ENCODE data around the gene F11R. TPM values are rescaled to one million over a fixed set of nuclear protein-coding genes. Genes with fewer than 3 reads are reported as not detected.
"Not testable (repeated sequence)": the region's sequence is repeated elsewhere in the genome, so short reads cannot be mapped to it uniquely, and the experiment has no call there.

F11R gene
- polyA plus RNA-seq, 3 donors = 18.3 to 33.9 (median 26.2) TPM

- not testable (repeated sequence) for H3K27ac ChIP-seq (ENCODE audit: low read depth, low read length)
- 67 to 78% (median 67%) methylated on average over 15 of the region's 15 CpGs for WGBS, 3 donors
Measured at GRCh38 chr1:161019111-161019660, 1.8 kb downstream of the F11R start.

GRCh38 chr1:161018631-161018930, 2.4 kb downstream of the F11R start:
- 58 to 85% (median 78%) methylated on average over 1 of the region's 1 CpG for WGBS, 3 donors
- no peak overlapping the region for H3K27ac ChIP-seq (ENCODE audit: low read depth, low read length)

GRCh38 chr1:161017756-161018630, 3.0 kb downstream of the F11R start:
- WGBS, 3 donors = 66 to 87% (median 83%) methylated on average over 5 of the region's 5 CpGs
- no peak overlapping the region for H3K27ac ChIP-seq (ENCODE audit: low read depth, low read length)

DNA sequence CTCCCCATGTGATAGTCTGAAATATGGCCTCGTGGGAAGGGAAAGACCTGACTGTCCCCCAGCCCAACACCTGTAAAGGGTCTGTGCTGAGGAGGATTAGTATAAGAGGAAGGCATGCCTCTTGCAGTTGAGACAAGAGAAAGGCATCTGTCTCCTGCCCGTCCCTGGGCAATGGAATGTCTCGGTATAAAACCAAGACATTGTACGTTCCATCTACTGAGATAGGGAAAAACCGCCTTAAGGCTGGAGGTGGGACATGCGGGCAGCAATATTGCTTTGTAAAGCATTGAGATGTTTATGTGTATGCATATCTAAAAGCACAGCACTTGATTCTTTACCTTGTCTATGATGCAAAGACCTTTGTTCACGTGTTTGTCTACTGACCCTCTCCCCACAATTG, 3.8 kb downstream of the F11R start:
- WGBS, 3 donors = 71 to 80% (median 80%) methylated on average over 6 to 7 of the region's 7 CpGs
- not testable (repeated sequence) for H3K27ac ChIP-seq (ENCODE audit: low read depth, low read length)

GRCh38 chr1:161016683-161017082, 4.3 kb downstream of the F11R start:
- WGBS, 3 donors = 25 to 42% (median 34%) methylated on average over 1 of the region's 1 CpG
- H3K27ac ChIP-seq (ENCODE audit: low read depth, low read length) = not testable (repeated sequence)

DNA sequence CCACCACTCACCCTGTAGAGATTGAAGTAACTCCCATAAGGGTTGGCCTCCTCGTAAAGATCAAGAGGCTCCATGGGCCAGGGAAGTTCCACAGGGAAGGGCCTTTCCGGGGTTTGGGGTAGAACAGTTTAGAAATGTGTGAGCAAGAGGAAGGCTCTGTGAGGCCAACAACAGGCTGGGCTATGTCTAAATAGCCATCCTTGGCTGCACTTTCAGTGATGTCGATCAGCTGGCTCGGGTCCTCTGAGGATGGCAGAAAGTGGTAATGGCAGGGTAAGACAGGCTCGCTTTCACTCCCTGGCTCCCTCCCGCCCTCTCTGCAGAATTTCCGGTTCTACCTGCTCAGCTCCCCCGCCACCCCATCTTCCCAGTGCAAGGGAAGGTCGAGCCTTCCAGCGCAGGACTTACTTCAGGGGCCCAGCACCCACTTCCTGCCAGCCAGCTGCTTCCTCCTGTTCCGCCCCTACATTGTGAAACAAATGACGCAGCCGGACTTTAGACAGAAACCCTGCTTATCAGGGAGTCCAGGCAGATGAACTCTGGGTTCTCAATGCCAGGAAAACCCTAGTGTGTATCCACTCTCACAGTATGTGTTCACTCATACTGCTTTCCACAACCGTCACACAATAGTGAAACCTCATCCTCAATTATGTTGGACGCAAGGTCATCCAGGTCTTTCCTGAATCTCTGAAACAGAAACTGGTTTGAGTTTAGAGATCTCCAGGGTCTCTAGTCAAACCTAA, 7.3 kb downstream of the F11R start:
- H3K27ac ChIP-seq (ENCODE audit: low read depth, low read length) = no peak overlapping the region

GRCh38 chr1:161013131-161013487, 7.8 kb downstream of the F11R start:
- no peak overlapping the region for H3K27ac ChIP-seq (ENCODE audit: low read depth, low read length)

More for the DNA sequence above, 7.3 kb downstream of the F11R start:
- WGBS, 3 donors = 16 to 19% (median 16%) methylated on average over 15 of the region's 15 CpGs

GRCh38 chr1:161012420-161012819, 8.5 kb downstream of the F11R start:
- WGBS, 3 donors = 82 to 95% (median 91%) methylated on average over 3 of the region's 3 CpGs
- H3K27ac ChIP-seq (ENCODE audit: low read depth, low read length) = no peak overlapping the region

- WGBS, 3 donors = 82 to 91% (median 87%) methylated on average over 7 of the region's 7 CpGs
- no peak overlapping the region for H3K27ac ChIP-seq (ENCODE audit: low read depth, low read length)
Measured at GRCh38 chr1:161009602-161010211, 11.2 kb downstream of the F11R start.

DNA sequence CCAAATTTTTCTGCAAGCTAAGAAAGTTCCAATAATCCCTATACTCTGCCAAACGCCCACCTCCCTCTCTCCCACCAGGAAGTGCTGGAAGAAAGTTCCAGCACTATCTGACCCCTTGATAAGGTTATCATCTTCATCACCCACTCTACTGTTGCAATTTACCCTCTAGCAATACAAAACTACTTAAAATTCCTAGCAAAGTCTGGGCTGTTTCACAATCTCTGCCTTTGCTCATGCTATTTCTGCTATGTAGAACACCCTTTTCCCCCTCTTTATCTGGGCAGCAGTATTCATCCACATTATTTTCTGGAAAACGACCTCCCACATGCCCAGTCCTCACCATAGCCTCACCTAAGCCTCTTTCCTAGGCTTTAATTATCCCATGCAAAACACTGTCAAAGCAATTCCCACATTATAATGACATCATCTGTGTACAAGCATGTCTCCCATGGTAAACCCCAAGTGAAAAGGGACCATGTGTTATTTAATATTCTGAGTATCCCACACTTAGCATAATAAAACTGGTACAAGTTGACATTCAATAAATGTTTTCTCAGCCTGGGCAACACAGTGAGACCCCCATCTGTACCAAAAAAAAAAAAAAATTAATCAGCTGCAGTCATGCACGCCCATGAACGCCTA, 12.0 kb downstream of the F11R start:
- H3K27ac ChIP-seq (ENCODE audit: low read depth, low read length) = no peak overlapping the region
- 65 to 78% (median 76%) methylated on average over 4 of the region's 4 CpGs for WGBS, 3 donors

DNA sequence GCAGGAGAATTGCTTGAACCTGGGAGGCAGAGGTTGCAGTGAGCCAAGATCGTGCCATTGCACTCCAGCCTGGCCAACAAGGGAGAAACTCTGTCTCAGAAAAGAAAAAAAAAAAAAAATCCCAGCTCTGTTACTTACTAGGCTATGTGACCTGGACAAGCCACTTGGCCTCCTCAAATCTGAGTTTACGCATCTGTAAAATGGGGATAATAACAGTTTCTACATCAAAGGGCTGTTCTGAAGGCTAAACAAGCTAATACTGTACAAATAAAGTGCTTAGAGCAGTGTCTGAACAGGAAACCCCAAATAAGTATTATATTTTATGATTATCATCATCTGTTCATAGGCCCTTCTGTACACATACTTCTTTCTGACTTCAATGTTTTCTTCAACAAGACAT, 13.6 kb downstream of the F11R start:
- WGBS, 3 donors = 96 to 100% (median 100%) methylated on average over 2 of the region's 2 CpGs
- H3K27ac ChIP-seq (ENCODE audit: low read depth, low read length) = no peak overlapping the region

GRCh38 chr1:161006563-161006962, 14.4 kb downstream of the F11R start:
- WGBS, 3 donors = 86 to 95% (median 93%) methylated on average over 8 of the region's 8 CpGs
- H3K27ac ChIP-seq (ENCODE audit: low read depth, low read length) = no peak overlapping the region

- no peak overlapping the region for H3K27ac ChIP-seq (ENCODE audit: low read depth, low read length)
- 61 to 74% (median 65%) methylated on average over 5 of the region's 5 CpGs for WGBS, 3 donors
Measured at GRCh38 chr1:161001525-161001924, 19.4 kb downstream of the F11R start.

GRCh38 chr1:161000736-161001480, 20.0 kb downstream of the F11R start:
- H3K27ac ChIP-seq (ENCODE audit: low read depth, low read length) = no peak overlapping the region
- WGBS, 3 donors = 79 to 85% (median 82%) methylated on average over 11 of the region's 11 CpGs

DNA sequence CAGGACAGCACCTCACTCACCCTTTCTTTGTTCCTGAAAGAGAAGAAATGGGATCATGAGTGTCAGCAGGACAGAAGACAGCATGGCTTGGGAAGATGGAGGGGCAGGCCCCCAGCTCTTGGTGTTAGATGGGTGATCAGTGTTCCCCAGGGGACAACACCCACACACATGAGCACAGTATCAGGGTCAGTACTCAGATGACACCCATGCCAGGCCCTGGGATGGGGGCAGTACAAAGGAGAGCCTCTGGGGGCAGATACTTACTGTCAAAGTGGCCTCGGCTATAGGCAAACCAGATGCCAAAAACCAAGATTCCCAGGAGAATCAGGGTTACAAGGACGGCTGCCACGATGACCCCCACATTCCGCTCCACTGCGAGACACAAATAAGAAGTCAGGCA, 21.6 kb downstream of the F11R start:
- no peak overlapping the region for H3K27ac ChIP-seq (ENCODE audit: low read depth, low read length)
- WGBS, 3 donors = 89 to 93% (median 91%) methylated on average over 5 of the region's 5 CpGs

DNA sequence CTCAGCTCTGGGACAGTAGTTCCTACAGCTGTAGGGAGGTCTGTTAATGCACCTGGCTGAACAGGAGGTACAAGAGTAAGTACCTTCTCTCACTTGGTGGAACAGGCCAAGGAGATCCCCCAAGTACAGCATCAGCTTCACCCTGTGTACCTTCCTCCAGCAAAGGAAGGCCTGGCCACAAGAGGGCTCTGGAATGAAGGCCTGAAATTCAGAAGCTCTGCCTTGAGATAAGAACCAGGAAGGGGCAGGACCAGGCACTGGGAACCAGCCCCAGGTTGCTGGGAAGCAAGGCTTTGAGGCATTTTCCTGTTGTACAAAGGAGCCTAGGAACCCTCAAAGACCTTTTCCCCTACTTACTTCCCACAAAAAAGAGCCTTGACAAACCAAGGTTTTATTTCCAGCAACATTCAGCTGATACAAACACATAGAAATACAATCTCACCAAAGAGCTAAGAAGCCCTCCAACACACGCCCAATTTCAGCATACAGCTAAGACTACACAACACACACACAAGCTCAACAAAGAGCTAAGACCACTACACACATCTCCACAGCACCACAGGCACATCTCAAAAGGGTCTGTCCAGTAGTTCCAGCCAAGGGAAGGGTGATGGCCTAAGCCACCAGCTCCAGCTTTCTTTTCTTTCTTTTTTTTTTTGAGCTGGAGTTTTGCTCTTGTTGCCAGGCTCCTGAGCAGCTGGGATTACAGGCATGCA, 23.5 kb downstream of the F11R start:
- 70 to 75% (median 74%) methylated on average over 1 of the region's 1 CpG for WGBS, 3 donors
- H3K27ac ChIP-seq (ENCODE audit: low read depth, low read length) = no peak overlapping the region

DNA sequence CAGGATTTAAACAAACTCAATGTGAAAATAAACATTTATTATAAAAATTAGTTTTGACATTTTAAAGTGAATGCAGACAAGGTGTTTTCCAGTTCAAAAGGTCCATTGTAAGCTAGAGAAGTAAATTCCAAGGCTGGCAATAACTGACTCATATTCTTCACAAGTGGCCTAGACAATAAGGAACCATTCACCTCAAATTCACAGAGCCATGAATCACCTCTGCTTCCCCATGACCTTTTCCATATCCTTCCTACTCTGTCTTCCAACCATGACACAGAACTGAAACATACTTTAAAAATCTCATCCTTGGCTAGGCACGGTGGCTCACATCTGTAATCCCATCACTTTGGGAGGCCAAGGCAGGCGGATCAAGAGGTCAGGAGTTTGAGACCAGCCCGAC, 24.8 kb downstream of the F11R start:
- no peak overlapping the region for H3K27ac ChIP-seq (ENCODE audit: low read depth, low read length)
- 84 to 92% (median 87%) methylated on average over 3 of the region's 3 CpGs for WGBS, 3 donors

Data from adipose tissue (tissue), 3 donors.